ENCODE measurements around the gene PROK1.

Gene PROK1

GRCh38 chr1:110466646-110467280 is 15.8 kb downstream of the PROK1 start:
- no peak for DNase-seq

DNA sequence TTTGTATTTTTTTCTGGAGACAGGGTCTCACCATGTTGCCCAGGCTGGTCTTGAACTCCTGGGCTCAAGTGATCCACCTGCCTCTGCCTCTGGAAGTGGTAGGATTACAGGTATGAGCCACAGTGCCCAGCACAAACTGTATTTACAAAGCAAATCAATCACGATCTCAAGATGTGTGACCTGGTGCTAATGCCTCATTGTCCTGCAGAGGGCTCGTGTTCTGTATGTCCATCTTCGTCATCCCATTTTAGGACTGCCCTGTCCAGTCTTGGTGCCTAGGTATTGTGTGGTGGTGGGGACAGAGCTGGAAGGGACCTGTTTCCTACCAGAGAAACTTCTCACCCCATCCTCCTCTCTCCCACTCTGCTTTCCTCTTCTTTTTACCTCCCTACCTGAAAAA is 20.2 kb downstream of the PROK1 start:
- no peak for DNase-seq

DNA sequence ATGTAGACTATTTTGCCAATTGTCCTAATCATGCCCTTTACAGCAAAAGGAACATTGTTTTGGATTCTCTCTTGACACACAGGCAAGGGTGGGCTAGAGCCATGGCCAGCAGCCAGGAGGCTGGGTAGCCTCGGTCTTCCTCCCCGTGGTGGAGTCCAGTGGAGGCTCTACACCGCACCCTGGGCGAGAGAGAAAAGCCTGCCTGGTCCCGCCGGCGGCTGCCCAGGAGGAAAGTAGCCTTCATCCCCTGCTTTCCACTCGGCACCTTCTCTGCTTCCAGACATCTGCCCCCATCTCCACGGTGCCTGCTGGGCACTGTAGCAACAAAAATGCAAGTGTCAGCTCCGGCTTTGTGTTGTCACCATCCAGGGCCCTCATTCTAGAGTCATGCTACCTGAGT is 21.6 kb downstream of the PROK1 start:
- DNase-seq, result no peak

GRCh38 chr1:110474444-110474843 is 23.5 kb downstream of the PROK1 start:
- no peak for DNase-seq

- no peak for DNase-seq
These were observed 24.5 kb downstream of the PROK1 start for GRCh38 chr1:110475362-110476027.

DNA sequence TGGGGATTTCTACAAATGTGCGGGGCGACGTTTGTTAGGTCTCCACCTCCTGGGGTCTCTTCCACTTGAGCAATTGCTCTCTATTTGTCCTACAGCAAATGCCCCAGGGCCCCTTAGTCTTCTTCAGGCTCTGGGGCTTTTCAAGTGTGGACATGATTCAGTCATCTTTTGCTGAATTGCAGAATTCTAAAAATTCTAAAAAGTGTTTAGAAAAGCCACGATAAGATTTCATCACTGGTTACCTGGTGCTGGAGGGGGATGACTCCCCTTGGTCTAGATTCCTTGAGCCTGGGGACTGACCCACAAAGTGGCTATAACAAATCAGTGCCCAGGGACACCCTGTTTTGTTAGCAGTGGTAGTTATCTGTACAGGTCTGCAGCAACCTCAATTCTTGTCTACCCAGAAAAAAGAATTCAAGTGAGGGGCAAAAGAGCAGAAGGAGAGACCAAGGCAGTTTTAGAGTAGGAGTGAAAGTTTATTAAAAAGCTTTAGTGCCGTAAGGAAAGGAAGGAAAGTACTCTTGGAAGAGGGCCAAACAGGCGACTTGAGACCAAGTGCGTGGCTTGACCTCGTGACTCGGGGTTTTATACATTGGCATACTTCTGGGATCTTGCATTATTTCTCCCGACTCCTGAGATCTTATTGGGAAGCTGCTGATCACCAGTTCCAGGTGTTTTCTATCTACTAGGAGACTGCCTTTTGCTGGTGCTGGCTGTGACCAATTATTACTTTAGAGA is 25.2 kb downstream of the PROK1 start:
- no peak for DNase-seq

DNA sequence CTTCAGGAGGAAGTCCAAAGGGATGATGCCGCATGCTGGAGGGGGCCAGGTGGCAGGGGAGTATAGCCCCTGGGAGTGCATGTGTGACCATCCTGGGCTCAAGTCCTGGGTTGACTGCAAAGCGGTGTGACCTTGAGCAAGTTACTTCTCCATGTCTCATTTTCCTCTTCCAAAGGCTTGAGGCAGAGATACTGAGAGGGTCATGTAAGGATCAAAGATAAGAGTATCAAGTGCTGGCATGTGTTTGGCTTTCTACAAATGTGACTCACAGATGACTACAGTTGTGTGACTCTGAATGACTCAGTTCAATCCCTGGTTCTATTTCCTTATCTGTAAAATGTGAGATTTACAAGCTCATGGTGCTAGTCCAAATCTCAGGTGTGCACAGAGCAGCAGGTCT is 26.1 kb downstream of the PROK1 start:
- no peak for DNase-seq

DNA sequence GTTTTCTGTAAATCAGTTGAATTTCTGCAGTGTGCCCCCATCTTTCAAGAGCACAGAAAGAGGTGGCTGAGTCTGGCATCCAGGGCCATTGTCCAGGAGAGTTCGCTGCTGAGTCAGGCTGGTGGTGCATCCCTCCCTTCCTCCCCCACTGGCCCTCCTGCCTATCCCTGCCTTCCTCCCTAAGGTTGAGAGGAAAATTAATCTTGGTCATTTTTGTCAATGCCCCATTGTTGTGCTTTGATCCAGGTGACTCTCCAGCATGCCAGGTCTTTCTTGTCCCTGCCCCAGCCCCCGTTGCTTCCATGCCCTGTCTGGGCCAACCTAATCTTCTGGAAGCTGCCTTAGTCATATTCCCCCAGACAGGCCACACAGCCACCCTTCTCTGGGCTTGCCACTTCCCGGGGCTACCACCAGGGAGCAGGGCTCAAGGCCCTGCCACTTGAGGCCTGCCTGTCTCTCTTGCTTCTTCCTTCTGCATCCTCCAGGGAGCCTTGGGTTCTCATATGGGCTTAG is 26.6 kb downstream of the PROK1 start:
- DNase-seq, result no peak

- no peak for DNase-seq
These were observed 27.2 kb downstream of the PROK1 start for GRCh38 chr1:110477967-110478640.

DNA sequence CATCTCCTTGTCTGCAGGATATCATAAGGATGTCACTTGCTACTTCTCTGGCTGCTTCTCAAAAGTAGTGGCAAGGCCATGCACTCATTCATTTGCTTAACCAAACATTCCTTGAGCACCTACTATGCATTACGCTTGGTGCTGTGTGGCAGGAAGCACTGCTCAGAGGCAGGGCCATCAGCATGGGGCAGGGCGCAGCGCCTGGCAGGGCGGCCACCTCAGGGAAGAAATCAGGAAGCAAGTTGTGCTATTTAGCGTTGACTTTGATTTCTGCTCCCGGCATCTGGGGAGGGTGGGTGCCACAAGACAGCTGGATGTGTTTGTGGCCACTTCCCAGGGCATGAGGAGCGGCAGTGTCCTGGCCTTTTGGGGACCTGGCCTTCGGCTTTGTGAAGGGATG is 27.9 kb downstream of the PROK1 start:
- no peak for DNase-seq

GRCh38 chr1:110480356-110481096 is 29.6 kb downstream of the PROK1 start:
- DNase-seq, result no peak

DNA sequence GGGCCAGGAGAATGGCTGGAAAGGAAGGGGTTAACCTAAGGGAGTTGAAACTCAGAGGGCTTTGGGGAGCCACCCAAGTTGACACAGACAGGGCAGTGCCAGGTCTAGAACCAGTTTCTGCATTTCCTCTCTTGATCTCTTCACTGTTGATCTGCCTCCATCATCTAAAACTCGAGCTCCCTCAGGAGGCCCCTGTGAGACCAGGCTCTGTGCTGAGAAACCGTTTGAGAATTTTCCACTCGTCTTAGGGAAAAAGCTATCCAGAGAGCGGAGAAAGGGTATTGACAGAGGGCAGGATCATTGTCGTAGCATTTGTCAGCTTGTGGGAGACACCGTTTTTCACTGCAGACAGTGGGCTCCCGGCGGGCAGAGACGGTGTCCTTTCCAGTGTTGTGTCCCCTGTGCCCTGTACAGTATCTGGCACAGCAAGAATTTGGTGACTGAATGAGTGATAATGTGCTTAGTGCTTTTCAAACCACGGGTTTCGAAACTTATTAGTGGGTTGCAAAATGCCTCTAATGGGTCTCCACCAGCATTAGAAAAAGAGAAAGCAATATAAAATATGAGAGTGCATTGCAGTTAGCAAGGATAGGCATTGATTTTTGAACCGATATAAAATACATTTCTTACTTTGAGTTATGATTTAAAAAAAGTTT is 31.1 kb downstream of the PROK1 start:
- no peak for DNase-seq

DNA sequence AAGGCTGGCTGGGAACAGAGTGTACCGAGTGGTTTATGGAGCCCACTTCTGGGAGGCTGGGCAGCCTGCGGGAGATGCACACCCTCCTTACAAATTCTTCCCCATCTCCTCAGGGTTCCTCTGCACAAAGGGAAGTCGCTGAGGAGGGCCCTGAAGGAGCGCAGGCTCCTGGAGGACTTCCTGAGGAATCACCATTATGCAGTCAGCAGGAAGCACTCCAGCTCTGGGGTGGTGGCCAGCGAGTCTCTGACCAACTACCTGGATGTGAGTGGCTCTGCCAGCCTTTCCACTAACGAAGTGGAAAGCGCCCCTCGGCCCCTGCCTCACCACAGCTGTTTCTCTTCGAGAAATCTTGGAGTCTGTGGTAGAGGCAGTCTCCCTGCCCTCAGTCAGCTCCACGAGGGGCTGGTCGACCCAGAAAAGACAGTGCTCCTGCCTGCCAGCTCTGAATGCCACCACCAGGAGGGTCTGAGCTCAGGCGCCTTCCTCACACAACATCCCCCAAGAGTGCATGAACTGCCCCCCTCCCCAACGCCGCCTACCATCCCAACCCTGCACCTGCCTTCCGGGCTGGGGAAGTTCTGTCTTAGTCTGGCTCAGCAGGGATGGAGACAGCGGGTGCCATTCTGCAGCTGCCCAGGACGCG is 31.8 kb downstream of the PROK1 start:
- no peak for DNase-seq

GRCh38 chr1:110483308-110483685 is 32.3 kb downstream of the PROK1 start:
- DNase-seq, result no peak

DNA sequence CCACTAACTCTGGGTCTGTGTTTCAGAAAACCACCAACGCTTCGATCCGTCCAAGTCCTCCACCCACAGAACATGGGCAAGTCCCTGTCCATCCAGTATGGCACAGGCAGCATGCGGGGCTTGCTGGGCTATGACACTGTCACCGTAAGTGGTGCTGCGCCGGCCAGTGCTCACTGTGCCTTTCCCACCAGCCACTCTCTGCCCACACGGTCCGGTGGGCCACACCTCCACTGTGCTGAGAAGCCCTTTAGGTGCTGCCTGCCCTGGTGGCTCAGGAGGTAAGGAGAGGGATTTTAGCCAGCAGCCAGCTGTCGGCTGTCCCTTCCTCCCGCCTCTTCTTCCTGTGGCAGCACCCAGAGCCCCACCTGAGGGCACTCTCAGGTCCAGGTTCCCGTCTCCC is 33.9 kb downstream of the PROK1 start:
- DNase-seq, result no peak

DNA sequence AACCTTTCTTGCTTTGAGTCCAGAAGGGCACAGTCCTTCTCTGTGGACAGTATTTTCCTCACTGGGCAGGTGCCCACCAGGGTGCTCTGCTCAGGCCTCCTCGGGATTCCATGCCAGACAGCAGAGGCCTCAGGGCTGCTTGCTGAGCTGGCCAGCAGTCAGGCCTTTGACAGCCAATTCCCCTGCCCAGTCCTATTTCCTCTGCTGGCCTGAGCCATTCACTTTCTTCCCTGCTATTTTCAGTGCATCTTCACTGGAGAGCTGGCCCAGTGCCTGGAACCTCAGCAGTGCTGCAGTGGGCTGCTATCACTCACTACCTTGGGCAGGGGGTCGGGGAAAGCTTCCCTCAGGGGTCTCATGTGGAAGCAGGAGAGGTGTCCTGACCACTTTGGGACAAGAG is 34.8 kb downstream of the PROK1 start:
- no peak for DNase-seq

DNA sequence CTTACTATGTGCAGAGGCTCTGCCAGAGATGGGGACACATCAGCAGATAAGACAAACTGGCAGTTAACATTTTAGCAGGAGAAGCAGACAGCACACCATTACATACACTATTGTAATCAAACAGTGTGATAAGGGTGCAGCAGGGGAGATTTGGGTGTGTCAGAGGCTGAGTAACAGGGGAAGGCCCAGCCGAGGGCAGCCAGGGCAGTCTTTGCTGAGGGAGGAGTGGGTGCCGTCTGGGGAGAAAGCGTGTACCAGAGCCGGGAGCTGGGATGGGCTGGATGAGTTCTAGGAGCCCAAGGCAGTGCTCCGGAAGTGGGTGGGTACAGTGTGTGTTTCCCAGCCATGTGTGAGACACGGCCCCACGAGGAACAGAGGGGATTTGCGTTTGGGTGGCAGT is 36.8 kb downstream of the PROK1 start:
- DNase-seq, result no peak

DNA sequence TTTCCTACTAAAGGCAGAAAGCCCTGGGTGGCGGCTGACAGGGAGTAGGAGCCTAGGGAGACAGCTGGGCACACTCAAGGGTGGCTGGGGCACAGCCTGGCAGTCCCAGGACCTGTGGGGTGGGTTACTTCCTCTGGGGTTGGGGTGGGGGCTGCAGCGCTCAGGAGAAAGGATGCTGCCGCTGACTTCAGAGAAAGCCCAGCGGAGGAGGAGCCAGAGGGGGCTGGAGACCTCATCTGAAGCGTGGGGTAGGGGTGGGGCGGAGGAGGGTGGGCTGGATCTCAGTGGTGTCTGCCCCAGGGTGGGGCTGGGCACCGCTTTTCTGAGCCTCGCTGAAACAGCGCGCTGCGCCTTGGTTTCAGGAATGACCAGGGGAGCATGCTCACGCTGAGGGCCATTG is 37.2 kb downstream of the PROK1 start:
- no peak for DNase-seq

- no peak for DNase-seq
These were observed 37.9 kb downstream of the PROK1 start for GRCh38 chr1:110488867-110489266.

GRCh38 chr1:110489406-110489805 is 38.5 kb downstream of the PROK1 start:
- no peak for DNase-seq

- no peak for DNase-seq
These were observed 39.1 kb downstream of the PROK1 start for GRCh38 chr1:110489973-110490542.
